ENCODE results near the gene PRM1.

PRM1 gene

GRCh38 chr16:11232852-11233726 is 48.0 kb downstream of the PRM1 start:
- DNase-seq = no peak

- DNase-seq = no peak
Observed at GRCh38 chr16:11232302-11232851, 48.8 kb downstream of the PRM1 start.

GRCh38 chr16:11231367-11231970 is 49.7 kb downstream of the PRM1 start:
- DNase-seq = no peak

Data from NCI-H1092 (cell line).